Measurements from ENCODE around the gene ALAS1. TPM values are rescaled to one million over a fixed set of nuclear protein-coding genes. Genes with fewer than 3 reads are reported as not detected.

ALAS1 gene
- total and polyA plus RNA-seq, 2 of the 13 experiments (the other 11 are each of a cell fraction or from before 2014, with no cell fraction given): 36.0 to 43.2 TPM

DNA sequence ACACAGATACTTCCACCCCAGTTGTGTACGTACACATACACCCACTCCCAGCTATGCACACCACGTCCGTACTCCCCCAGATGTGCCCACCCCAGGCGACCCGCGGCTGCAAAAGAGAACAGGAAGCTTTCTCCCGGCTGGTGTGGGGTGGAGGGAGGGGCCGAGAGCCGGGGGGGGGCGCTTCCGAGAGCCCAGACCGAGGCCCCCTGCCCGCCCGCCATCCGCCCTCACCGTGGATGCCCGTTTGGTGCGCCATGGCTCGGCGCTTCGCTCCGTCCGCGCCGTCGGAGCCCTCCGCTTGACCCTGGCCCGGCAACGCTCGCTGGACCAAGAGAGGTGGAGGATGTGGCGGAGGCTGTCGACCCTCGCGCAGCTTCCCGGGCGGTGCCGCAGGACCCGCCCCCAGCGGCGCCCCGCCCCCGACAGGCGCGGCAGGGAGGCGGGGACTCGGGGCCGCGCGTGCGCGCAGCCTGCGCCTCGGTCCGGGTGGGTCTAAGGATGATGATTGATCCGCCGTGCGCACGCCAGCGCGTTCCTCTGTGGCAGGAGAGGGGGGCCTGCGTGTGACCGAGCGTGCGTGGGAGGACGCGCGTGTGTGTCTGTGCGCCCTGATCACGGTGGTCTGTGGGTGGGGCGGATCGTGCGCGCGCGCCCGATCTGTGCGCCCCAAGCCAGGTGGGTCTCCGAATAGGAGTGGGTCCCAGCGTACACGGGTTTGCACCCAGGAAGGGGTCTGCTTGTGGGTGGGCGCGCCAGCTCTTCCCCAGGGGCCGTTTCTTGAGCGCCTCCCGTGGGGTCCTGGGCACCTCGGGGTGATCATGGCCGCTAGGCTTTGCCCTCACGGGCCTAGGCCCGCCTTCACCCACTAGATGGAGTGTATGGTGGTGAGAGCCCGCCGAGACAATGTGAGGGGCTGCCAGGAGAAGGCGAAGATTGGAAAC is 41.1 kb downstream of the ALAS1 start, which contains the start of gene TWF2 (continued):
- TF ChIP-seq, protein P1, sequence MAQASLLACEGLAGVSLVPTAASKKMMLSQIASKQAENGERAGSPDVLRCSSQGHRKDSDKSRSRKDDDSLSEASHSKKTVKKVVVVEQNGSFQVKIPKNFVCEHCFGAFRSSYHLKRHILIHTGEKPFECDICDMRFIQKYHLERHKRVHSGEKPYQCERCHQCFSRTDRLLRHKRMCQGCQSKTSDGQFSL (CRISPR knock-in tag; IDR thresholded peaks at IDR 0.05): no peak; the same call in 1 of the 2 replicates
- TF ChIP-seq MED8 (CRISPR knock-in tag; IDR thresholded peaks at IDR 0.05; ENCODE audit: insufficient replicate concordance) (peak; percentile 29), SP140L (CRISPR knock-in tag; IDR thresholded peaks at IDR 0.05; ENCODE audit: borderline replicate concordance) (no peak), ZBTB7B (CRISPR knock-in tag; IDR thresholded peaks at IDR 0.05) (peak; percentile 70; the same call in 1 of the 2 replicates), SAFB2 (CRISPR knock-in tag; IDR thresholded peaks at IDR 0.05; ENCODE audit: borderline replicate concordance, low read depth) (no peak), ZSCAN29 (CRISPR knock-in tag; conservative IDR thresholded peaks at IDR 0.05) (no peak), ZNF180 (CRISPR knock-in tag; IDR thresholded peaks at IDR 0.05; ENCODE audit: borderline replicate concordance, low read depth) (no peak), NAIF1 (CRISPR knock-in tag; IDR thresholded peaks at IDR 0.05; ENCODE audit: borderline replicate concordance) (no peak), ZFYVE20 (CRISPR knock-in tag; IDR thresholded peaks at IDR 0.05; ENCODE audit: borderline replicate concordance, low read depth) (no peak), ZNF382 (CRISPR knock-in tag; IDR thresholded peaks at IDR 0.05; ENCODE audit: borderline replicate concordance) (no peak), HMG20A (CRISPR knock-in tag; IDR thresholded peaks at IDR 0.05; ENCODE audit: borderline replicate concordance) (no peak), ZC3H13 (CRISPR knock-in tag; IDR thresholded peaks at IDR 0.05) (peak; percentile 33; the same call in 1 of the 2 replicates), SNRNP70 (IDR thresholded peaks at IDR 0.05; ENCODE audit: low read depth, low read length) (no peak), SNAI1 (CRISPR knock-in tag; IDR thresholded peaks at IDR 0.05; ENCODE audit: borderline replicate concordance) (0 out of 2 replicates have a peak, but pooled peaks have one; percentile 53), PHF20 (CRISPR knock-in tag; IDR thresholded peaks at IDR 0.05) (peak; percentile 70), ZNF766 (CRISPR knock-in tag; IDR thresholded peaks at IDR 0.05; ENCODE audit: borderline replicate concordance) (peak; percentile 69; the same call in 1 of the 2 replicates)
- TF ChIP-seq, protein P2, sequence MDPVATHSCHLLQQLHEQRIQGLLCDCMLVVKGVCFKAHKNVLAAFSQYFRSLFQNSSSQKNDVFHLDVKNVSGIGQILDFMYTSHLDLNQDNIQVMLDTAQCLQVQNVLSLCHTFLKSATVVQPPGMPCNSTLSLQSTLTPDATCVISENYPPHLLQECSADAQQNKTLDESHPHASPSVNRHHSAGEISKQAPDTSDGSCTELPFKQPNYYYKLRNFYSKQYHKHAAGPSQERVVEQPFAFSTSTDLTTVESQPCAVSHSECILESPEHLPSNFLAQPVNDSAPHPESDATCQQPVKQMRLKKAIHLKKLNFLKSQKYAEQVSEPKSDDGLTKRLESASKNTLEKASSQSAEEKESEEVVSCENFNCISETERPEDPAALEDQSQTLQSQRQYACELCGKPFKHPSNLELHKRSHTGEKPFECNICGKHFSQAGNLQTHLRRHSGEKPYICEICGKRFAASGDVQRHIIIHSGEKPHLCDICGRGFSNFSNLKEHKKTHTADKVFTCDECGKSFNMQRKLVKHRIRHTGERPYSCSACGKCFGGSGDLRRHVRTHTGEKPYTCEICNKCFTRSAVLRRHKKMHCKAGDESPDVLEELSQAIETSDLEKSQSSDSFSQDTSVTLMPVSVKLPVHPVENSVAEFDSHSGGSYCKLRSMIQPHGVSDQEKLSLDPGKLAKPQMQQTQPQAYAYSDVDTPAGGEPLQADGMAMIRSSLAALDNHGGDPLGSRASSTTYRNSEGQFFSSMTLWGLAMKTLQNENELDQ (CRISPR knock-in tag; IDR thresholded peaks at IDR 0.05; ENCODE audit: borderline replicate concordance): no peak
- TF ChIP-seq, protein P3, sequence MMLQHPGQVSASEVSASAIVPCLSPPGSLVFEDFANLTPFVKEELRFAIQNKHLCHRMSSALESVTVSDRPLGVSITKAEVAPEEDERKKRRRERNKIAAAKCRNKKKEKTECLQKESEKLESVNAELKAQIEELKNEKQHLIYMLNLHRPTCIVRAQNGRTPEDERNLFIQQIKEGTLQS (CRISPR knock-in tag; IDR thresholded peaks at IDR 0.05): peak; percentile 31; the same call in 1 of the 2 replicates
- TF ChIP-seq, protein P4, sequence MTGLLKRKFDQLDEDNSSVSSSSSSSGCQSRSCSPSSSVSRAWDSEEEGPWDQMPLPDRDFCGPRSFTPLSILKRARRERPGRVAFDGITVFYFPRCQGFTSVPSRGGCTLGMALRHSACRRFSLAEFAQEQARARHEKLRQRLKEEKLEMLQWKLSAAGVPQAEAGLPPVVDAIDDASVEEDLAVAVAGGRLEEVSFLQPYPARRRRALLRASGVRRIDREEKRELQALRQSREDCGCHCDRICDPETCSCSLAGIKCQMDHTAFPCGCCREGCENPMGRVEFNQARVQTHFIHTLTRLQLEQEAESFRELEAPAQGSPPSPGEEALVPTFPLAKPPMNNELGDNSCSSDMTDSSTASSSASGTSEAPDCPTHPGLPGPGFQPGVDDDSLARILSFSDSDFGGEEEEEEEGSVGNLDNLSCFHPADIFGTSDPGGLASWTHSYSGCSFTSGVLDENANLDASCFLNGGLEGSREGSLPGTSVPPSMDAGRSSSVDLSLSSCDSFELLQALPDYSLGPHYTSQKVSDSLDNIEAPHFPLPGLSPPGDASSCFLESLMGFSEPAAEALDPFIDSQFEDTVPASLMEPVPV (CRISPR knock-in tag; IDR thresholded peaks at IDR 0.05): peak; percentile 84; the same call in 1 of the 2 replicates
- TF ChIP-seq, protein P5, sequence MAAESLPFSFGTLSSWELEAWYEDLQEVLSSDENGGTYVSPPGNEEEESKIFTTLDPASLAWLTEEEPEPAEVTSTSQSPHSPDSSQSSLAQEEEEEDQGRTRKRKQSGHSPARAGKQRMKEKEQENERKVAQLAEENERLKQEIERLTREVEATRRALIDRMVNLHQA (CRISPR knock-in tag; IDR thresholded peaks at IDR 0.05): no peak
- TF ChIP-seq, protein P6, sequence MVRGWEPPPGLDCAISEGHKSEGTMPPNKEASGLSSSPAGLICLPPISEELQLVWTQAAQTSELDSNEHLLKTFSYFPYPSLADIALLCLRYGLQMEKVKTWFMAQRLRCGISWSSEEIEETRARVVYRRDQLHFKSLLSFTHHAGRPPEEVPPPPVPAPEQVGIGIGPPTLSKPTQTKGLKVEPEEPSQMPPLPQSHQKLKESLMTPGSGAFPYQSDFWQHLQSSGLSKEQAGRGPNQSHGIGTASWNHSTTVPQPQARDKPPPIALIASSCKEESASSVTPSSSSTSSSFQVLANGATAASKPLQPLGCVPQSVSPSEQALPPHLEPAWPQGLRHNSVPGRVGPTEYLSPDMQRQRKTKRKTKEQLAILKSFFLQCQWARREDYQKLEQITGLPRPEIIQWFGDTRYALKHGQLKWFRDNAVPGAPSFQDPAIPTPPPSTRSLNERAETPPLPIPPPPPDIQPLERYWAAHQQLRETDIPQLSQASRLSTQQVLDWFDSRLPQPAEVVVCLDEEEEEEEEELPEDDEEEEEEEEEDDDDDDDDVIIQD (CRISPR knock-in tag; IDR thresholded peaks at IDR 0.05; ENCODE audit: low read depth): no peak

Measured in HepG2 (cell line).